Left colon (tissue), 2 donors: Measurements from ENCODE around the gene PDE9A. TPM values are rescaled to one million over a fixed set of nuclear protein-coding genes. Genes with fewer than 3 reads are reported as not detected.

ENCODE experiments used
- ATAC-seq: fragments of 200-7000 bp; cut with Tn5 transposase; one replicate; pipeline ENCODE4 v1.9.1; 2020; ENCODE audit warnings: mild to moderate bottlenecking, moderate library complexity
- DNase-seq, 2 donors: peaks; one replicate each; pipeline ENCODE4 v3.0.0-alpha.2; 2020
- intact Hi-C, 2 donors: fragments of 100-400 bp; cut with DNase I in 1 of 2; cut with micrococcal nuclease in 1 of 2; formaldehyde crosslinking; loops; one replicate each; pipeline versions ENCODE4 v1.11.2 to v1.14.0; 2022; cut with DNase I, micrococcal nuclease
- total RNA-seq, 2 donors: library from RNA; stranded (reverse); fragmentation: NEBNext Ultra II Directional; extraction: Animal tissue kit (Norgen Biotek cat#: 25700); gene quantifications; one replicate each; pipeline ENCODE4 v1.2.1, GENCODE V29; 2021
- donor health status: DM: no; HTN: no; CAD: no.
- donor health status: DM: yes; HTN: yes; CAD: no.

Gene PDE9A
- total RNA-seq, 2 donors from 2014 or later, result 117 to 236 TPM

DNA sequence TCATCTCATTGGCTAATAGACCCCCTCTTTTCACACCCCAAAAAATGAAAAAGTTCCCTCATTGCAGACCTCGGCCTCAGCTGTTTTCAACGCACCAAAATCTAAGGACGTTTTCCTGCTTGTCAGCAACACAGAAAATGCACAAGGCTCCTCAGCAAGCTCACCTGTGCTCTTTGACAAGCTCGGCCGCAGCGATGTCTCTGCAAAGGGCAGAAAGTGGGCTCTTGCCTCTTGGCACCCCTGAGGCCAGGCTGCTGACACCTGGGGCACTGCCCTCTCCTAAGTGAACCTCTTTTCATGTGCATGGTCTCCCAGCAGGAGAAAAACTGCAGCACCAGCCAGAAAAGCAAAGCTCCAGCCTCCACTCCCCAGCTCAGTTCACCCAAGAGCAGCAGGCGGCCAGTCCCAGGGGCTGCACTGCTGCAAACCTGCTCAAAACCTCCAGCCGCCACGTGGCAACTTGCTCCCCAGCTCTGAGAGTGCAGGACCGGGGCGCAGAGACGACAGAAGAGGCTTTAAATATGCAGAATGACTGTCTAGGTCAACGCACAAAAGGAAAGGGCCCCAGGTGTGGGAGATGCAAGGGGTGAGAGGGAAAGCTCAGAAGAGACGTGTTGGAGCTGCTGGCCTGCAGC is 101.7 kb downstream of the PDE9A start:
- intact Hi-C loops, result no loop called here
- no peak for ATAC-seq
- DNase-seq, result no peak

GRCh38 chr21:42755766-42756579 is 102.6 kb downstream of the PDE9A start:
- intact Hi-C loops, result no loop called here
- ATAC-seq (peak; percentile 8), DNase-seq (no peak)

DNA sequence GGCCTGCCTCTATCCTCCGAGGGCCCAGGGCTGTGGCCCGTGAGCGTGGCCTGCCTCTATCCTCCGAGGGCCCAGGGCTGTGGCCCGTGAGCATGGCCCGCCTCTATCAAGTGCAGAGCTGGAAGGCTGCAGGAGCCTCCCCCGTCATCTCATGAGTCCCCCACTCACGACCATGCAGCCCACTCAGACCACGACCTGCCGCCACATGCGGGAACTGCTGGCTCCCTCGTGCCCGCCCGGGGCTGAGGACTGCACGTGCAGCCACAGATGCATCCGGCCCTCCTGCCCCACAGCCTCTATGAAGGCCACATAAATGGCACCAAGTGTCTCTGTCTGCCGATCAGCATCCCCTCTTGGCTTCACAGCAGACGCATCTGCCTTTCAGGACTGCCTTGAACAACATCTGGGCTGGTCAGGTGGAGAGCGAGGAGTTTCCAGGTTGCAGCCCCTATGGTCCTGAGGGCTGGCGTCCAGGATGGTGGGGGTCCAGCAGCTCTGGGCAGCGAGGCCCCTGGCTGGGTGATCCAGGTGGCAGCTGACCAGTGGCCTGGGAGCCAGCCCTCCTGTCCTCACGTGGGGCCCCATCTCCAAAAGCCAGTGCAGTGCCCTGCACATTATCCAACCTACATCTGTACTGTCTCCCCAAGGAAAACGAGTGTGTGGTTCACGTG is 103.3 kb downstream of the PDE9A start:
- DNase-seq (no peak), ATAC-seq (no peak)
- intact Hi-C loops, result no loop called here

DNA sequence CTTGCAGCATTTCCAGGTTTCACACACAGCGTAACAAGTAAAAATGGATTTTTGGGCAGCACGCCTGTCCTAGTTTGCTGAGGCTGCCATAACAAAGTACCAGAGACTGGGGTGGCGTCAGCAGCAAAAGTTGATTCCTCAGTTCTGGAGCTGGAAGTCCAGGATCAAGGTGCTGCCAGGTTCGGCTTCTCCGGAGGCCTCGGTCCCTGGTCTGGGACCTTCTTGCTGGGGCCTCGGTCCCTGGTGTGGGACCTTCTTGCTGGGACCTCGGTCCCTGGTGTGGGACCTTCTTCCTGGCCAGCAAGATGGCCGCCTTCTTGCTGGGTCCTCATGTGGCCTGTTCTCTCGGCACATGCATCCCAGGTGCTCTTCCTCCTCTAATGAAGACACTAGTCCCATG is 104.0 kb downstream of the PDE9A start:
- no peak for DNase-seq
- intact Hi-C loops, result no loop called here
- ATAC-seq, result no peak

- intact Hi-C loops, result no loop called here
- DNase-seq, result no peak
- ATAC-seq, result no peak
Observed at GRCh38 chr21:42757826-42758655, 104.6 kb downstream of the PDE9A start.

DNA sequence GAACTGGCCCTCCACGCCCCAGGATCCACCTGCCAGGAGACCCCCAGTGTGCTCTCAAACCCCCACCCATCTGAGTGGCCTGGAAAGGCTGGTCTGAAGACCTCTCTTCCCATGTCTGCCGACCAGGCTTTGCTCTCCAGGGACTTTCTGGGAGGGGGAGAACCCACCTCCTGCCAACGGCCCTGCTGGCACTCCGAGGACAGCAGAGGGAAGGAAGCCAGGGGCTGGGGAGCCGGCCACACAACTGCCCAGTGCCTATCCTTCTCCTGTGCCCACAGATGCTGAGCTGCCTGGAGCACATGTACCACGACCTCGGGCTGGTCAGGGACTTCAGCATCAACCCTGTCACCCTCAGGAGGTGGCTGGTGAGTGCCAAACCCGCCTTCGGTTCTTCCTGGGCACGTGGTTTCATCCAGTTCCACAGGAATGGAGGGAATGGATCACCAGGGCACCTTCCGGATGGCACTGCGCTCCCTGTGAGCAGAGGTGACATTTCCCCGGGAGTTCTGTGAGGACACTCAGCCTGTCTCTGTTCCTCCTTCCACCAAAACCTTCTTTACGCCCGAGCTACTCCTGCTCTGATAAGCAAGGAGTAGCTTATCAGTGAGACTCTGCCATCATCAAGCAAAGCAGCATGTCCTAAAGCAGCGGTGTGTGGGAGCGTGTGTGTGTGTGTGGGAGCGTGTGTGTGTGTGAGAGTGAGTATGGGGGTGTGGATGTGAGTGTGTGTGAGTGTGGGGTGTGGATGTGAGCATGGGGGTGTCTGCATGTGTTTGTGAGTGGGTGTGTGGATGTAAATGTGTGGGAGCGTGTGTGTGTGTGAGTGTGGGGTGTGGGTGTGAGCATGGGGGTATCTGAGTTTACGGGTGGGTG is 105.5 kb downstream of the PDE9A start:
- no peak for DNase-seq
- intact Hi-C loops, result no loop called here

DNA sequence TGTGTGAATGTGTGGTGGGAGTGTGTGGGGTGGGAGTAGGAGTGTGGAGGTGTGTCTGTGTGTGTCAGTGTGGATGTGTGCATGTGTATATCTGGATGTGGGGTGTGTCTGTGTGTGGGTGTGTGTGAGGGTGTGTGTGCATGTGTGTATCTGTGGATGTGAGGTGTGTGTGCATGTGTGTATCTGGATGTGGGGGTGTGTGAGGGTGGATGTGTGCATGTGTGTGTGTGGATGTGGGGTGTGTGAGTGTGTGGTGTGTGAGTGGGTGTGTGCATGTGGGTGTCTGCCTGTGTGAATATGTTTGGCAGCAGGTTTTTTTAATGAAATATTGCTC is 106.1 kb downstream of the PDE9A start:
- ATAC-seq (no peak), DNase-seq (no peak)
- intact Hi-C loops, result no loop called here

More for the DNA sequence above, 105.5 kb downstream of the PDE9A start:
- ATAC-seq, result no peak

DNA sequence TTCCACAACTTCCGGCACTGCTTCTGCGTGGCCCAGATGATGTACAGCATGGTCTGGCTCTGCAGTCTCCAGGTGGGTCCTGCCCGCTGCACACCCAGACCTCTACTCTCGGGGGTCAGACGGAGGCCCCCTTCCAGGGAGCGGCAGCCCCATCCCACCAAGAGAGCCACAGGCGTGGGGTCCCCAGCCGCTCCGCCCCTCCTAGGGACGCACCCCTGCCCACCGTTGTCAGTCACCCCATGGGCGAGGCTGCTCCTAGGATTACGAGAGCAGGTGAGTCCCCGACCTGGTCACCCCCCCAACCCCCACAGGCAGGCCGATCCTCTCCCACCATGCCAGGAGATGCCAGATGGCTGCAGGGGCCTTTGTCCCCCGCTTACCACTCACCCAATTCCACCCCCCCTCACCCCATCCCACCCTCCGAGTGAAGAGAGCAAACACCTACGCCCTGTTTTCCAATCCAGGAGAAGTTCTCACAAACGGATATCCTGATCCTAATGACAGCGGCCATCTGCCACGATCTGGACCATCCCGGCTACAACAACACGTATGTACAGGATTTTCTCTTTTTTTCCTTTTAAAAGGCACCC is 107.0 kb downstream of the PDE9A start:
- intact Hi-C loops, result no loop called here
- ATAC-seq (no peak), DNase-seq (no peak)

- DNase-seq, result no peak
- no peak for ATAC-seq
- intact Hi-C loops, result no loop called here
Observed at GRCh38 chr21:42760951-42761751, 107.7 kb downstream of the PDE9A start.

DNA sequence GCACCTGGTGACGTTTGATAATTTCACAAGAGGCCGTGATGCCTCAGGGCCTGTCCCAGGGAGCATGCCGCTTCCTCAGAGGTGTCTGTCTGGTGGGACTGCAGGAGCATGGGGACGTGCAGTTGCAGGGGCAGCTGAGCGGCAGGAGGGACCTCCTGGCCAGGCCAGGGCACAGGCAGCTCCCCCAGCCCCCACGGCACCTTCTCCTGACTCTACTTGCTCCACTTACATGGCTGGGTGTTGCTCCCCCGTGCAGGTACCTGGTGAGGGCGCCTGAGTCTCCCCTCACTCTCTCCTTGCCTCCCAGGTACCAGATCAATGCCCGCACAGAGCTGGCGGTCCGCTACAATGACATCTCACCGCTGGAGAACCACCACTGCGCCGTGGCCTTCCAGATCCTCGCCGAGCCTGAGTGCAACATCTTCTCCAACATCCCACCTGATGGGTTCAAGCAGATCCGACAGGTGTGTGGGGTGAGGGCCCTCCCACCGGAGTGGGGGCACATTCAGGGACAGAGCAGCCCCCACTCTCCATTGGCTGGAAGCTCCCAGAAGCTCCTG is 108.4 kb downstream of the PDE9A start:
- intact Hi-C loops, result no loop called here
- ATAC-seq (no peak), DNase-seq (no peak)

- DNase-seq, result no peak
- intact Hi-C loops, result no loop called here
- no peak for ATAC-seq
Observed at GRCh38 chr21:42763581-42764442, 110.4 kb downstream of the PDE9A start.

DNA sequence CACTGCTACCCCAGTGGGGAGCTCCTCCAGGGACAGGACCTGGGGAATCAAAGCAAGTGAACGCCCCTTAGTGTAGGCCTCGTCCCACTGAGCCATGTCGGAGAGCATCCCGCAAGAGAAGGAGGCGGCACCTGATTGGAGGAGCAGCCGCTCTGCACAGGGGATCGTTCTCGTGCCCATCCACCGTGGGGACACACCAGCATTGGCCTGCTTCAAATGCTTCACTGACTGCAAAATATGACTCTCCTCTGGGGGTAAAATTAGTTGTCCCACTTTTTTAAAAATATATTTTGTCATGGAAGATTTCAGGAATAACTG is 111.0 kb downstream of the PDE9A start:
- no peak for ATAC-seq
- intact Hi-C loops, result no loop called here

DNA sequence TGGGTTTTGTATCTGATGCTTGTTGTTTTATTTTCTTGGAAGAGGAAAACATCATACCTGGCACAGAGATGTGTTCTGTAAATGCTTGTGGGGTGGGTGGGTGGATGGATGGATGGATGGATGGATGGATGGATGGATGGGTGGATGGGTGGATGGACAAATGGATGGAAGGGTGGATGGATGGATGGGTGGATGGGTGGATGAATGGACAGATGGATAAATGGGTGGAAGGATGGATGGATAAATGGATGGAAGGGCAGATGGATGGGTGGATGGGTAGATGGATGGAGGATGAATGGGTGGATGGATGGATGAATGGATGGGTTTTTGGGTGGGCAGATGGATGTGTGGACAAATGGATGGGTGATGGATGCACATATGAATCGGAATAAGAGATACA is 111.5 kb downstream of the PDE9A start:
- no peak for ATAC-seq
- intact Hi-C loops, result no loop called here
- no peak for DNase-seq

More for the DNA sequence above, 111.0 kb downstream of the PDE9A start:
- no peak for DNase-seq

GRCh38 chr21:42765656-42766055 is 112.2 kb downstream of the PDE9A start:
- ATAC-seq, result no peak
- no peak for DNase-seq

GRCh38 chr21:42766739-42767560 is 113.5 kb downstream of the PDE9A start:
- no peak for DNase-seq
- ATAC-seq, result no peak
- intact Hi-C loops, result no loop called here

More at GRCh38 chr21:42765656-42766055, 112.2 kb downstream of the PDE9A start:
- intact Hi-C loops, result no loop called here

GRCh38 chr21:42767561-42767835 is 114.1 kb downstream of the PDE9A start:
- DNase-seq (no peak), ATAC-seq (no peak)
- intact Hi-C loops, result no loop called here
